ENCODE results near the gene LHX2.
"Not testable (repeated sequence)": the region's sequence is repeated elsewhere in the genome, so short reads cannot be mapped to it uniquely, and the experiment has no call there.

DNA sequence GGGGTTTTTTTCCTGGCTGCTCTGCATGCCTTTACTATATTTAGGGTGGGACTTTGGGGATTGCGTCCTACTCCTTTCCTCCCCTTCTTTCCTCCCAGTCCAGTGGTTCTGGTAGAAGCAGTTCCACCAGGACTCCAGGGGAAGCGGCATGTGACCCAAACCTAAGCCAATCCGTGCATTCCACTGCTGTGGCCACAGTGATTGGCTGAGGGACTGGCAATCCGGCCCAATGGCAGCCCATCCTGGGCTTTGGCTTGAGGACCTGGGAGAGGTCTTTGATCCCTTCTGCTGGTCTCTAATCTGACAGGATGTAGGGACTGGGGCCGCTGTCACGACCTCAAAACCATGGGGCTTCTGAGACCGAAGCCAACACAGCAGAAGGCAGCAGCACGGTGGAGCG is 35.0 kb upstream of the LHX2 start:
- not testable (repeated sequence) for TF ChIP-seq CTCF (IDR thresholded peaks at IDR 0.05; ENCODE audit: poor library complexity); EZH2 (IDR thresholded peaks at IDR 0.05; ENCODE audit: borderline replicate concordance)
